HepG2 (cell line): Measurements from ENCODE around the gene TJP3. TPM values are rescaled to one million over a fixed set of nuclear protein-coding genes. Genes with fewer than 3 reads are reported as not detected.

ENCODE experiments used
- ATAC-seq: fragments of 200-7000 bp; cut with Tn5 transposase; 3 replicates; pipeline ENCODE4 v1.9.1; 2020; ENCODE audit warnings: mild to moderate bottlenecking, moderate library complexity
- BruUV-seq: library from RNA; stranded (reverse); fragments of 400-500 nt; replicated peaks from 2 replicates; lab custom pipeline; 2021; lab: Mats Ljungman, UMichigan
- CTCF ChIA-PET: fragments of 300-600 bp; formaldehyde crosslinking; extraction: SDS; loops from one replicate; lab custom pipeline; 2021; ENCODE audit warnings: low total read pairs, inconsistent platforms, low intra/inter-chr PET ratio; lab: Yijun Ruan, JAX
- POLR2A ChIA-PET: fragments of 350-600 bp; sonication (Branson Sonifier 250); formaldehyde crosslinking; loops from one replicate; lab custom pipeline; 2020; ENCODE audit warnings: antibody characterized with exemption, inconsistent platforms; lab: Yijun Ruan, JAX
- DNase-seq: peaks from one replicate; pipeline ENCODE4 v3.0.0-alpha.2; 2015; ENCODE audit warnings: low spot score
- FAIRE-seq: peaks from 3 replicates; lab custom pipeline; 2011; peaks lifted over from hg19 to GRCh38; lab: Jason Lieb, UNC
- H2AFZ ChIP-seq: one replicate; pipeline ENCODE4 v1.6.1; 2011; ENCODE audit warnings: low read length, inconsistent platforms
- H3K27ac ChIP-seq: fragments of 300-600 bp; 3 replicates; pipeline ENCODE4 v1.8.0; 2011; ENCODE audit warnings: mixed run types, mild to moderate bottlenecking, mixed read lengths, low read length, inconsistent platforms; ENCODE audit not compliant: insufficient read depth; ENCODE audit errors: extremely low read length
- H3K27me3 ChIP-seq, 2 experiments: fragments of 200-600 bp in 1 of 2; 2 replicates in 1 of 2; 3 replicates in 1 of 2; pipeline versions ENCODE4 v1.6.0 to v1.8.0; 2011; ENCODE audit warnings: low read length in 2 of 2, mild to moderate bottlenecking in 2 of 2, moderate library complexity in 2 of 2, inconsistent platforms in 1 of 2; ENCODE audit not compliant: insufficient read depth in 2 of 2, control insufficient read depth in 1 of 2
- H3K36me3 ChIP-seq, 2 experiments: fragments of 200-600 bp in 1 of 2; replicated peaks in 1 of 2; 2 replicates in 1 of 2; 3 replicates in 1 of 2; pipeline versions ENCODE4 v1.5.1 to v1.8.0; 2011; ENCODE audit warnings: low read length in 2 of 2, inconsistent platforms in 1 of 2; ENCODE audit not compliant: insufficient read depth in 2 of 2, control insufficient read depth in 1 of 2
- H3K4me1 ChIP-seq: 2 replicates; pipeline ENCODE4 v1.5.1; 2012; ENCODE audit warnings: low read length, inconsistent platforms; ENCODE audit not compliant: insufficient read depth
- H3K4me2 ChIP-seq: 2 replicates; pipeline ENCODE4 v1.6.0; 2011; ENCODE audit warnings: low read depth, low read length, inconsistent platforms
- H3K4me3 ChIP-seq, 3 experiments: fragments of 200-600 bp in 1 of 3; sonication (generic), shearing (Covaris generic) in 1 of 3; replicated peaks in 1 of 3; 2 replicates each; pipeline ENCODE4 v1.5.1; 2011 to 2016; ENCODE audit warnings: low read length in 3 of 3, inconsistent platforms in 2 of 3, low read depth in 2 of 3, mild to moderate bottlenecking in 2 of 3, control low read depth in 1 of 3, mixed read lengths in 1 of 3; ENCODE audit not compliant: insufficient read depth in 1 of 3
- H3K79me2 ChIP-seq: one replicate; pipeline ENCODE4 v1.6.1; 2011; ENCODE audit warnings: low read length, inconsistent platforms; ENCODE audit not compliant: insufficient read depth
- H3K9ac ChIP-seq: 2 replicates; pipeline ENCODE4 v1.6.0; 2011; ENCODE audit warnings: mild to moderate bottlenecking, low read depth, low read length, inconsistent platforms; ENCODE audit not compliant: insufficient read depth
- H3K9me3 ChIP-seq: 2 replicates; pipeline ENCODE4 v1.5.1; 2012; ENCODE audit warnings: mild to moderate bottlenecking, low read length
- H4K20me1 ChIP-seq: 2 replicates; pipeline ENCODE4 v1.6.0; 2011; ENCODE audit warnings: inconsistent platforms, mild to moderate bottlenecking, low read length, moderate library complexity; ENCODE audit not compliant: insufficient read depth
- ZBTB33 ChIP-seq: sonication (generic); formaldehyde crosslinking; IDR thresholded peaks from 2 replicates; pipeline ENCODE4 v1.4.0; 2020; ENCODE audit warnings: missing genetic modification reagents
- ZNF574 ChIP-seq: sonication (generic); formaldehyde crosslinking; IDR thresholded peaks from 2 replicates; pipeline ENCODE4 v1.4.0; 2020; ENCODE audit warnings: missing genetic modification reagents
- WGBS: methylation state at CpG from one replicate; pipeline ENCODE4 v1.1.6; 2017; ENCODE audit warnings: low lambda C conversion rate; 5-methylcytosine and 5-hydroxymethylcytosine counted together
- in situ Hi-C: cut with HindIII; loops from 2 replicates; pipeline ENCODE4 v1.10.0; 2017; ENCODE audit warnings: low pct_unique_long_range_greater_than_20kb; ENCODE audit not compliant: extremely low pct_ligation_motif_present
- intact Hi-C: fragments of 100-400 bp; cut with micrococcal nuclease; formaldehyde crosslinking; loops from one replicate; pipeline ENCODE4 v1.10.0; 2022; ENCODE audit not compliant: unreplicated experiment
- polyA plus RNA-seq, 8 experiments: library from polyadenylated mRNA; depleted of rRNA in 3 of 8; stranded (reverse) in 7 of 8; unstranded in 1 of 8; fragments of >200 nt; fragmentation: Illumina TruSeq in 4 of 8; extraction: Trizol in 4 of 8; gene quantifications; 2 replicates each; pipeline versions ENCODE4 v1.2.1 to v1.2.3, GENCODE V29; 2011 to 2016; ENCODE audit warnings: low read depth in 4 of 8, missing spikeins in 1 of 8, mixed read lengths in 1 of 8; ENCODE audit not compliant: insufficient read depth in 1 of 8
- total RNA-seq, 5 experiments: library from RNA; depleted of rRNA; stranded (reverse); fragments of >200 nt; fragmentation: Illumina TruSeq; extraction: Trizol; gene quantifications; 2 replicates each; pipeline ENCODE4 v1.2.3, GENCODE V29; 2016; ENCODE audit warnings: low read depth in 1 of 5

Gene TJP3
- total and polyA plus RNA-seq, 2 of the 13 experiments (the other 11 are each of a cell fraction or from before 2014, with no cell fraction given), result 2.3 to 21.5 TPM

GRCh38 chr19:3773814-3774515 is 65.8 kb downstream of the TJP3 start:
- no TSS peak for BruUV-seq
- POLR2A ChIA-PET, result interaction anchor here (3.4 kb wide), 1 partner anchor 12 kb away, joined by 15 read pairs; the partner anchor contains the start of genes APBA3 and MRPL54
- no peaks in the 10 kb centered on the region for H4K20me1 ChIP-seq
- no peak overlapping the region for H3K27ac ChIP-seq
- H3K4me1 ChIP-seq, result no peaks in the 10 kb centered on the region
- no peak overlapping the region for H3K4me3 ChIP-seq
- H3K79me2 ChIP-seq, result no peaks in the 10 kb centered on the region
- H3K36me3 ChIP-seq, result no peaks in the 10 kb centered on the region
- in situ Hi-C loops (no loop called here), intact Hi-C loops (no loop called here)
- no peak overlapping the region for H2AFZ ChIP-seq
- H3K9me3 ChIP-seq, result no peaks in the 10 kb centered on the region
- no peak overlapping the region for H3K4me2 ChIP-seq
- TF ChIP-seq ZBTB33 (CRISPR knock-in tag), result peak; percentile 12; the same call in 1 of the 2 replicates
- no peak for TF ChIP-seq ZNF574 (CRISPR knock-in tag)
- CTCF ChIA-PET, result no interaction called here
- DNase-seq, result no peak
- 38% methylated on average over 12 of the region's 12 CpGs for WGBS
- no peak for FAIRE-seq
- ATAC-seq, result no peak
- H3K9ac ChIP-seq, result no peak overlapping the region
- peaks cover 0 to 19% of the 10 kb centered on the region in 2 experiments; a peak in 3 of 5 replicates for H3K27me3 ChIP-seq
